ENCODE measurements around the gene CHMP5.

Gene CHMP5

GRCh38 chr9:33260372-33260771, 4.5 kb upstream of the CHMP5 start:
- Histone ChIP-seq H3K4me3 (replicated peaks; ENCODE audit: low read depth, low read length) (no peak overlapping the region), H3K36me3 (ENCODE audit: control insufficient read depth, insufficient read depth, low read length) (peaks cover 15% of the 10 kb centered on the region), H3K27me3 (replicated peaks; ENCODE audit: control insufficient read depth, insufficient read depth, low read length) (no peaks in the 10 kb centered on the region)
- no peak for DNase-seq (ENCODE audit: extremely low read depth, insufficient read length)
- no peak for TF ChIP-seq CTCF (IDR thresholded peaks at IDR 0.05; ENCODE audit: insufficient read depth, low read length, poor library complexity, severe bottlenecking)

GRCh38 chr9:33263131-33264002, 1.5 kb upstream of the CHMP5 start:
- DNase-seq (ENCODE audit: extremely low read depth, insufficient read length), result no peak
- Histone ChIP-seq H3K4me3 (replicated peaks; ENCODE audit: low read depth, low read length) (peak overlapping the region; percentile 99), H3K36me3 (ENCODE audit: control insufficient read depth, insufficient read depth, low read length) (peaks cover 9% of the 10 kb centered on the region), H3K27me3 (replicated peaks; ENCODE audit: control insufficient read depth, insufficient read depth, low read length) (no peaks in the 10 kb centered on the region)
- no peak for TF ChIP-seq CTCF (IDR thresholded peaks at IDR 0.05; ENCODE audit: insufficient read depth, low read length, poor library complexity, severe bottlenecking)

- no peak for DNase-seq (ENCODE audit: extremely low read depth, insufficient read length)
- H3K4me3 ChIP-seq (replicated peaks; ENCODE audit: low read depth, low read length), result peak overlapping the region; percentile 99
- H3K36me3 ChIP-seq (ENCODE audit: control insufficient read depth, insufficient read depth, low read length), result peaks cover 5% of the 10 kb centered on the region
- H3K27me3 ChIP-seq (replicated peaks; ENCODE audit: control insufficient read depth, insufficient read depth, low read length), result no peaks in the 10 kb centered on the region
- TF ChIP-seq CTCF (IDR thresholded peaks at IDR 0.05; ENCODE audit: insufficient read depth, low read length, poor library complexity, severe bottlenecking), result no peak
These were observed 811 bp upstream of the CHMP5 start for GRCh38 chr9:33264003-33264472.

GRCh38 chr9:33265211-33265865, 489 bp downstream of the CHMP5 start:
- no peak for DNase-seq (ENCODE audit: extremely low read depth, insufficient read length)

GRCh38 chr9:33267151-33267767, 2.4 kb downstream of the CHMP5 start:
- no peak for TF ChIP-seq CTCF (IDR thresholded peaks at IDR 0.05; ENCODE audit: insufficient read depth, low read length, poor library complexity, severe bottlenecking)
- Histone ChIP-seq H3K27me3 (replicated peaks; ENCODE audit: control insufficient read depth, insufficient read depth, low read length) (no peaks in the 10 kb centered on the region), H3K36me3 (ENCODE audit: control insufficient read depth, insufficient read depth, low read length) (peaks cover 9% of the 10 kb centered on the region), H3K4me3 (replicated peaks; ENCODE audit: low read depth, low read length) (no peak overlapping the region)
- DNase-seq (ENCODE audit: extremely low read depth, insufficient read length), result no peak

More at GRCh38 chr9:33265211-33265865, 489 bp downstream of the CHMP5 start:
- no peaks in the 10 kb centered on the region for H3K27me3 ChIP-seq (replicated peaks; ENCODE audit: control insufficient read depth, insufficient read depth, low read length)
- H3K4me3 ChIP-seq (replicated peaks; ENCODE audit: low read depth, low read length), result peak overlapping the region; percentile 88
- no peak for TF ChIP-seq CTCF (IDR thresholded peaks at IDR 0.05; ENCODE audit: insufficient read depth, low read length, poor library complexity, severe bottlenecking)
- H3K36me3 ChIP-seq (ENCODE audit: control insufficient read depth, insufficient read depth, low read length), result peaks cover 3% of the 10 kb centered on the region

All from GM06990 (cell line).